MM.1S (cell line): Measurements from ENCODE around the gene DOCK4.
A peak's percentile ranks its signal among the peaks of the same experiment; 100 is the strongest.

Experiments used
- CTCF ChIP-seq: fragments of 300-600 bp; sonication (generic); IDR thresholded peaks from 2 replicates; pipeline ENCODE4 v1.5.1; 2016; ENCODE audit warnings: antibody characterized with exemption, low read length, mixed read lengths
- EZH2 ChIP-seq: fragments of 300-600 bp; sonication (generic); optimal IDR thresholded peaks from 2 replicates; pipeline ENCODE3; 2017; ENCODE audit warnings: low read depth, mild to moderate bottlenecking, antibody characterized with exemption, low read length, mixed read lengths
- EZH2phosphoT487 ChIP-seq: fragments of 300-600 bp; sonication (generic); IDR thresholded peaks from 2 replicates; pipeline ENCODE4 v1.6.1; 2018; ENCODE audit warnings: antibody characterized with exemption, low read length

- TF ChIP-seq CTCF, result peak; percentile 75
- no peak for TF ChIP-seq EZH2
- TF ChIP-seq EZH2phosphoT487, result no peak
Observed at GRCh38 chr7:111741811-111742240, 464.4 kb downstream of the DOCK4 start.
